ENCODE results near the gene CAMK1G.

Gene CAMK1G

GRCh38 chr1:209597499-209597898 lies 14.0 kb downstream of the CAMK1G start:
- DNase-seq = no peak
- TF ChIP-seq CTCF (IDR thresholded peaks at IDR 0.05; ENCODE audit: low read depth, low read length) = no peak
- H3K4me1 ChIP-seq = no peaks in the 10 kb centered on the region
- H3K4me3 ChIP-seq (ENCODE audit: low read depth, low read length) = no peak overlapping the region
- H3K36me3 ChIP-seq = no peaks in the 10 kb centered on the region
- H3K9me3 ChIP-seq = no peaks in the 10 kb centered on the region; the same call in 1 of the 2 replicates
- H3K27me3 ChIP-seq = no peaks in the 10 kb centered on the region

DNA sequence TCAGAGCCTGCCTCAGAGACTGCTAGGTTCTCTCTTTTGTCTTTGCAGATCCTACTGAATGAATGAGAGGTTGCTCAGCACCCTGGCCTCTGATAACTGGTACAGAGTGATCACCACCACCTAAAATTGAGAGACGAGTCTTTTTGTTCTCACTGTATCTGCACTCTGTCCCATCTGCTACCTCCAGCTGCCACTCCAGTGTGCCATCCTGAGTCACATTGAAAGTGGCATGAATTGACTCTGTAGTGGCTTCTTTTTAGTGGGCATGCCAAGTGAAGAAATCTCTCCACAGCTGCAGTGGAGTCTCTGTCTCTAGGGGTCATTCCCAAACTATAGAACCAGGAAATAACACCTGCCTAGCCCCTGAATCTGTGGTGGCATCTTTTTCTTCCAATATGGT lies 14.7 kb downstream of the CAMK1G start:
- no peak for DNase-seq
- TF ChIP-seq CTCF (IDR thresholded peaks at IDR 0.05; ENCODE audit: low read depth, low read length) = no peak
- no peaks in the 10 kb centered on the region for H3K27me3 ChIP-seq

DNA sequence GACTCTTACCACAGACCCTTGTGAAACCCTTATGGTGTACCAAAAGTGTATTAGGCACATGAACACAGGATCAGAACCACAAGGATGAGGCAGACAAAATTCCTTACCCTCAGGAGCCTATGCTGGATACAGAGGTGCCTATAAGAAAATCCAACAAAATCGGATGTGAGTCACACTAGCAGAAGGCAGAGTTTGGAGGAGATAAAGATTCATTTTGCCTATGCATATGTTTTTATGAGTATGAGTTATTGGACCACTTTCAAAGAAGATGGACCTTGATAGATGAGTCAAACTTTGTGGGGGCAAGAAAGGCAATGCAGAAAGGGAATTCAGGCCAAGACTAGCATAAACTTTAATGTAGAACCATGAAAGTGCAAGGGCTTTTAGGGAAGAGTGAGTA lies 17.0 kb downstream of the CAMK1G start:
- Histone ChIP-seq H3K9me3 (no peaks in the 10 kb centered on the region), H3K36me3 (no peaks in the 10 kb centered on the region), H3K4me3 (ENCODE audit: low read depth, low read length) (no peak overlapping the region), H3K27me3 (no peaks in the 10 kb centered on the region), H3K4me1 (no peaks in the 10 kb centered on the region)
- no peak for TF ChIP-seq CTCF (IDR thresholded peaks at IDR 0.05; ENCODE audit: low read depth, low read length)
- DNase-seq = no peak

More for the DNA sequence above, 14.7 kb downstream of the CAMK1G start:
- Histone ChIP-seq H3K4me3 (ENCODE audit: low read depth, low read length) (no peak overlapping the region), H3K36me3 (no peaks in the 10 kb centered on the region), H3K4me1 (no peaks in the 10 kb centered on the region), H3K9me3 (no peaks in the 10 kb centered on the region; the same call in 1 of the 2 replicates)

DNA sequence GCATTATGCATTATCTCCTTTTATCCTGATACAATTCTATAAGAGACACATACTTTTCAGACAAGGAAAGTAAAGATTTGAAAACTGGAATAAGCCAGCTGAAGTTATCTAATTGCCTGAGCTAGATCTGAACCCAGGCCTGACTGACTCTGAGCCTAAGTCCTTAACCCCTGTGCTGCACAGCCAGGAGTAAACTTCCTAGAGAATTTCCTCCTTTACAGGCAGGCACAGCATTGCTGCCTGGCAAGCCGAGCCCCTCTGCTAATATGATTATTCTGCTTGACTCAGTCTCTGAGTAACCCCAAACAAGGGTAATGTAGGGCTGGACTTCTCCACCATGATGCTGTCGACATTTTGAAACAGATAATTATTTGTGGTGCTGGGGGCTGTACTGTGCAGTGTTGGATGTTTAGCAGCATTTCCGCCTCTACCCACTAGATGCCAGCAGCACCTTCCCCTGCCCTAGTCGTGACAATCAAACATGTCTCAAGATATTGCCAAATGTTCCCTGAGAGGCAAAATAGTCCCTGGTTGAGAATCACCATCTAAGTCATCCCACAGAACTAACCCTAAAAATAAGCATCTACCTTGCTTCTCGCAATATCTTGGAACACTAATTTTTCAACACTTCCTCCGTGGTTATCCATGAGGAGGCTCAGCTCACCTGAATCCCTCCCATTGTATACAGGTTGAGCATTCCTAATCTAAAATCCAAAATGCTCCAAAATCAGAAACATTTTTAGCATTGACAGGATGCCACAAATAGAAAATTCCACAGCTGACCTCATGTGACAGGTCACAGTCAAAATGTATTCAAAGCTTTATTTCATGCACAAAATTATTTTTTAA lies 18.5 kb downstream of the CAMK1G start:
- TF ChIP-seq CTCF (IDR thresholded peaks at IDR 0.05; ENCODE audit: low read depth, low read length) = peak; percentile 72
- H3K36me3 ChIP-seq = no peaks in the 10 kb centered on the region
- H3K4me1 ChIP-seq = no peaks in the 10 kb centered on the region
- no peaks in the 10 kb centered on the region for H3K9me3 ChIP-seq
- DNase-seq = peak; percentile 38
- H3K4me3 ChIP-seq (ENCODE audit: low read depth, low read length) = no peak overlapping the region
- H3K27me3 ChIP-seq = no peaks in the 10 kb centered on the region

- Histone ChIP-seq H3K9me3 (no peaks in the 10 kb centered on the region), H3K4me3 (ENCODE audit: low read depth, low read length) (no peak overlapping the region), H3K36me3 (no peaks in the 10 kb centered on the region), H3K27me3 (no peaks in the 10 kb centered on the region), H3K4me1 (no peaks in the 10 kb centered on the region)
- no peak for TF ChIP-seq CTCF (IDR thresholded peaks at IDR 0.05; ENCODE audit: low read depth, low read length)
- no peak for DNase-seq
These were observed 20.4 kb downstream of the CAMK1G start for GRCh38 chr1:209603877-209604276.

DNA sequence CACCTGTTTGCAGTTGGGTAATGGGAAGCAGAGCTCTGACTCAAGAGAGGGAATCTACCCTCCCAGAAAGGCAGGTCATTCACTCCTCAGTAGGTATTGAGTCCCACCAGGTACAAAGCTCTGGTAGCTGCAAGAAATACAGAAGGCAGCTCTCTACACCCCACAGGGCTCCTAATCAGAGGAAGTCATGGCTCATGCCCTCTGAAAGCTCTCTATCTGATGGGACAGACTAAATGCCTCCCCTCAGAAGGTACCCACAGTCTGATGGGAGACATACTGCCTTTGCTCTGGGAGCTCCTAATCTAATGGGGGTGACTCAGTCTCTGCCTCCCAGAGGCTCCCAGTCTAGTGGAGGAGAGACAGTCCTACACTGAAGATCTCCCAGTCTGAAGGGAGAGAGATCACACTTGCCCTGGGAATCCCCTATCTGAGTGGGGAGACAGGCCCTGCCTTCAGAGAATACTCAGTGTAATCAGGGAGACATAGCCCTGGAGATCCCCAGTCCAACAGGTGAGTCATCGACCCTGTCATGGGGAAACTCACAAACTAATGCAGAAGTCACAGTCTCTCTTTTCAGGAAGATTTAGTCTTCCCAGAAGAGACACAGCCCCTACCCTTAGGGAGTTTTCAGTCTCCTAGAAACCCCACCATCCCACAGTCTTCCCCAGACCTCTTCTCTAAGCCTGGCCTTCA lies 23.7 kb downstream of the CAMK1G start:
- Histone ChIP-seq H3K27me3 (no peaks in the 10 kb centered on the region), H3K4me1 (no peaks in the 10 kb centered on the region), H3K4me3 (ENCODE audit: low read depth, low read length) (no peak overlapping the region), H3K9me3 (no peaks in the 10 kb centered on the region), H3K36me3 (no peaks in the 10 kb centered on the region)
- DNase-seq = no peak
- no peak for TF ChIP-seq CTCF (IDR thresholded peaks at IDR 0.05; ENCODE audit: low read depth, low read length)

Measured in BE2C (cell line).